ENCODE data around the gene NCOA3.
"Not testable (repeated sequence)": the region's sequence is repeated elsewhere in the genome, so short reads cannot be mapped to it uniquely, and the experiment has no call there.

Gene NCOA3

GRCh38 chr20:47540443-47541354, 39.0 kb downstream of the NCOA3 start:
- DNase-seq: no peak

GRCh38 chr20:47541355-47541922, 39.8 kb downstream of the NCOA3 start:
- DNase-seq: no peak

- no peak for DNase-seq
These were observed 41.3 kb downstream of the NCOA3 start for GRCh38 chr20:47543006-47543431.

GRCh38 chr20:47544240-47544639, 42.6 kb downstream of the NCOA3 start:
- no peak for DNase-seq

GRCh38 chr20:47544852-47545251, 43.2 kb downstream of the NCOA3 start:
- DNase-seq: no peak

GRCh38 chr20:47545499-47545898, 43.8 kb downstream of the NCOA3 start:
- no peak for DNase-seq

GRCh38 chr20:47546184-47547033, 44.7 kb downstream of the NCOA3 start:
- DNase-seq: no peak

GRCh38 chr20:47547034-47547387, 45.3 kb downstream of the NCOA3 start:
- DNase-seq: no peak

- no peak for DNase-seq
These were observed 48.0 kb downstream of the NCOA3 start for GRCh38 chr20:47549671-47550070.

- no peak for DNase-seq
These were observed 49.5 kb downstream of the NCOA3 start for GRCh38 chr20:47551222-47551621.

GRCh38 chr20:47551841-47552240, 50.2 kb downstream of the NCOA3 start:
- no peak for DNase-seq

- no peak for DNase-seq
These were observed 51.3 kb downstream of the NCOA3 start for GRCh38 chr20:47552996-47553395.

- not testable (repeated sequence) for DNase-seq
These were observed 52.0 kb downstream of the NCOA3 start for GRCh38 chr20:47553594-47554235.

GRCh38 chr20:47554283-47554682, 52.6 kb downstream of the NCOA3 start:
- DNase-seq: not testable (repeated sequence)

GRCh38 chr20:47557218-47557617, 55.5 kb downstream of the NCOA3 start:
- no peak for DNase-seq

GRCh38 chr20:47557791-47558190, 56.1 kb downstream of the NCOA3 start:
- DNase-seq: no peak

- no peak for DNase-seq
These were observed 56.8 kb downstream of the NCOA3 start for GRCh38 chr20:47558295-47559066.

GRCh38 chr20:47559141-47559540, 57.5 kb downstream of the NCOA3 start:
- DNase-seq: no peak

GRCh38 chr20:47561180-47561579, 59.5 kb downstream of the NCOA3 start:
- DNase-seq: no peak

GRCh38 chr20:47561603-47562583, 60.2 kb downstream of the NCOA3 start:
- no peak for DNase-seq

GRCh38 chr20:47566269-47566668, 64.6 kb downstream of the NCOA3 start:
- no peak for DNase-seq

Measured in activated naive CD4-positive, alpha-beta T cell treated with anti-CD3 and anti-CD28 coated beads, Interleukin-2, amount 50 U/mL, for 16 hours (primary cell).